Brain microvascular endothelial cell (primary cell): ENCODE results near the gene NIP7.

Experiments used
- DNase-seq: peaks from one replicate; pipeline ENCODE4 v3.0.0-alpha.2; 2020
- H3K27ac ChIP-seq: fragments of 250-450 bp; sonication (Bioruptor Pico); 2 replicates; pipeline ENCODE4 v1.5.1; 2020; ENCODE audit warnings: mild to moderate bottlenecking, moderate library complexity
- H3K27me3 ChIP-seq: fragments of 250-450 bp; sonication (Bioruptor Pico); replicated peaks from 2 replicates; pipeline ENCODE4 v1.5.1; 2020; ENCODE audit warnings: mild to moderate bottlenecking
- H3K36me3 ChIP-seq: fragments of 250-450 bp; sonication (Bioruptor Pico); replicated peaks from 2 replicates; pipeline ENCODE4 v1.5.1; 2020; ENCODE audit warnings: mild to moderate bottlenecking
- H3K4me3 ChIP-seq: 2 replicates; pipeline ENCODE4 v1.5.1; 2011; ENCODE audit warnings: low read depth, mild to moderate bottlenecking, control low read depth, low read length, moderate library complexity
- in situ Hi-C: cut with HindIII; loops from 2 replicates; pipeline ENCODE4 v1.10.0; 2017; ENCODE audit warnings: low sequenced_read_pairs, low pct_ligation_motif_present
- TF ChIP-seq, protein P1 (sequence below): IDR thresholded peaks from 2 replicates; pipeline ENCODE4 v1.5.1; 2011; ENCODE audit warnings: low read depth, mild to moderate bottlenecking, moderate library complexity, low read length, control low read depth, inconsistent platforms; ENCODE audit errors: missing control alignments

Gene NIP7

DNA sequence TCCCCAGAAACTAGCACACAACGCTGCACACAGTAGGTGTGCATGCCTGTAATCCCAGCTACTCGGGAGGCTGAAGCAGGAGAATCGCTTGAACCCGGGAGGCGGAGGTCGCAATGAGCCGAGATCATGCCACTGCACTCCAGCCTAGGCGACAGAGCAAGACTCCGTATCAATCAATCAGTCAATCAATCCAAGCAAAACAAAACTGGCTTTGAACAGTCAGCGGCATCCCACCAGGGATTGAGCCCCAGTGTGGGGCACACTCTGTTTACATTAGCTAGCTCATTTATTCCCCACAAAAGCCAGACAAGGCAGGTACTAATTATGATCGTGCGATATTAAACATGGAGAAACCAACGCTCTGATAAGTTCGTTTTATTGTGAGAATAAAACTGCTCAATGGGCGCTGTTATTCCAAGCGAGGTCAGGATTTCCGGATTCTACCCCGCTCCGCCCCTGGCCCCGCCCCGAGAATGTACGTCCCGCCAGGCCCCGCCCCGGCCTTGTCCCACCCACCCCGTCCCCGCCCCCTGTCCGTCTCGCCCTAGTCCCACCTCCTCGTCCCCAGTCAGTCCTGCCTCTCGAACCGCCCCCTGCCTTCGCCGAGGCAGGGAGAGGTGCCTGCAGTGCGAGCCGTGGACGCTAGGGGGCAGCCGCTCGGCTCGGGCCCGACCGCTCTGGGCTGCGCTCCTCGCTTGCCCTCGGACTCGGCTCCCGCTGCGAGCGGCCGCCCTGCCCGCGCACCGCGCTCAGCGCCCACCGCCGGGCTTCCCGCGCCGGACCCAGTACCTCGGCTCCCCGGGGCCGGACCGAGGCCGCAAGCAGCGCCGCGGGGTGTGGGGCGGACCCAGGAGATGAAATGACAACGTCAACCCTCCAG is 28.7 kb upstream of the NIP7 start, which contains the start of gene VPS4A:
VPS4A (plus strand) TSS at position 698 of the 880 bp plus-strand sequence; CDS start at position 860, 162 bp downstream.
- in situ Hi-C loops: no loop called here
- peak; percentile 93 for DNase-seq
- no peaks in the 10 kb centered on the region for H3K27me3 ChIP-seq
- TF ChIP-seq, protein P1, sequence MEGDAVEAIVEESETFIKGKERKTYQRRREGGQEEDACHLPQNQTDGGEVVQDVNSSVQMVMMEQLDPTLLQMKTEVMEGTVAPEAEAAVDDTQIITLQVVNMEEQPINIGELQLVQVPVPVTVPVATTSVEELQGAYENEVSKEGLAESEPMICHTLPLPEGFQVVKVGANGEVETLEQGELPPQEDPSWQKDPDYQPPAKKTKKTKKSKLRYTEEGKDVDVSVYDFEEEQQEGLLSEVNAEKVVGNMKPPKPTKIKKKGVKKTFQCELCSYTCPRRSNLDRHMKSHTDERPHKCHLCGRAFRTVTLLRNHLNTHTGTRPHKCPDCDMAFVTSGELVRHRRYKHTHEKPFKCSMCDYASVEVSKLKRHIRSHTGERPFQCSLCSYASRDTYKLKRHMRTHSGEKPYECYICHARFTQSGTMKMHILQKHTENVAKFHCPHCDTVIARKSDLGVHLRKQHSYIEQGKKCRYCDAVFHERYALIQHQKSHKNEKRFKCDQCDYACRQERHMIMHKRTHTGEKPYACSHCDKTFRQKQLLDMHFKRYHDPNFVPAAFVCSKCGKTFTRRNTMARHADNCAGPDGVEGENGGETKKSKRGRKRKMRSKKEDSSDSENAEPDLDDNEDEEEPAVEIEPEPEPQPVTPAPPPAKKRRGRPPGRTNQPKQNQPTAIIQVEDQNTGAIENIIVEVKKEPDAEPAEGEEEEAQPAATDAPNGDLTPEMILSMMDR: peak; percentile 81
- peak within 1 kb of the TSS; percentile 68 for H3K27ac ChIP-seq
- H3K36me3 ChIP-seq: peaks cover 8% of the 10 kb centered on the region
- peak within 1 kb of the TSS; percentile 85 for H3K4me3 ChIP-seq

DNA sequence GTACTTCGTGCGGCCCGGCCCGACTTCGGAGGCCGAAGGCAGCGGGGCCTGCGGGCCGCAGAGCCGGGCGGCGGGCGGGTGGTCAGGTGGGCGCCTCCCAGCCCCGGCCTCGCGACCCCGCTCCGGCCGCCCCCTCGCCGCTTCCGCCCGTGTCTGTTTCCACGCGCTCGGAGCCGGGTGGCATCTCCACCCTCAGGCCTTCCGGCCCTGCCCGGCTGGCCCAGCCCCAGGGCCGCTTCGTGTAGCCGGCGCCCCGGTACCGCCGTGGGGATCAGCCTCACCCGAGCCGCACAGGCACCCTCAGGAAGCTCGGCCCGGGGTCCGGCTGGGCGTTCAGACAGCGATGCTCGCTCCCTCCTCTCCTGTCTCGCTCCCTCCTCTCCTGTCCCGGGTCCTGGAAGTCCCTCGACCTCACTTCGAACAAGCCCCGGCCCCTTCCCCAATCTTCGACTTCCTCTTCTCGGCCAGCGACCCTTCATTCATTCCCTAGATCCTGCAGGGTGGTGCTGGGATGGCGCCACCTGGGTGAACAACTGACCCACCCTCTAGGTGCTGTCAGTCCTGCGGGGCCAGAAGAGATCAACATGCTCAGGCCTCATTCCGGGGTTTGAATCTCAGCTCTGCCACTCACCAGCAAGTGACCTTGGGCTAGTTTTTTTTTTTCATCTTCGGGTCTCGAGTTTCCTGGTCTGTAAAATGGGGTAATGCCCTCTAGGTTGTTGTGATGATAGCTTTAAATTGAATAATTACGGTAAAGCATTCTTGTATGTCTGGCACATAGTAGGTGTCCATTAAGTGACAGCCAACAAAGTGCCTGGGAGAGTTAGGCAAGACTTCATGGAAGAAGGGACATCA is 27.8 kb upstream of the NIP7 start:
- no peak for DNase-seq
- TF ChIP-seq, protein P1: peak; percentile 24
- peak overlapping the region; percentile 85 for H3K4me3 ChIP-seq
- in situ Hi-C loops: no loop called here
- peak overlapping the region; percentile 48 for H3K27ac ChIP-seq
- peaks cover 17% of the 10 kb centered on the region for H3K36me3 ChIP-seq
- H3K27me3 ChIP-seq: no peaks in the 10 kb centered on the region

DNA sequence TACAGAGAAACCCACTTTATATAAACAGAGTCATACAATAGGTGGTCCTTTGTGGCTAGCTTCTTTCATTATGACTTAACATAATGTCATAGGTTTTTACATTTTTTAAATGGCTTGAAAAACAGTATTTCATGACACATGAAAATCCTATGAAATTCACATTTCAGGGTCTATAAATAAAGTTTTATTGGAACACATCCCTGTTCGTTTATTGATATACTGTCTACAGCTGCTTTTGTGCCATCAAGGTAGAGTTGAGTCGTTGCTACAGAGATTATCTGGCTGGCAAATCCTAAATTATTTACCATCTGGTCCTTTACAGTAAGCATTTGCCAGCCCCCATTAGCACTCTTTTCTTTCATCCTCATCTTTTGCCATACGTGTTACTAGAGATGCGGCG is 26.1 kb upstream of the NIP7 start:
- peaks cover 29% of the 10 kb centered on the region for H3K36me3 ChIP-seq
- no peak overlapping the region for H3K4me3 ChIP-seq
- H3K27ac ChIP-seq: no peak overlapping the region
- TF ChIP-seq, protein P1: no peak
- H3K27me3 ChIP-seq: no peaks in the 10 kb centered on the region
- in situ Hi-C loops: no loop called here
- DNase-seq: no peak

DNA sequence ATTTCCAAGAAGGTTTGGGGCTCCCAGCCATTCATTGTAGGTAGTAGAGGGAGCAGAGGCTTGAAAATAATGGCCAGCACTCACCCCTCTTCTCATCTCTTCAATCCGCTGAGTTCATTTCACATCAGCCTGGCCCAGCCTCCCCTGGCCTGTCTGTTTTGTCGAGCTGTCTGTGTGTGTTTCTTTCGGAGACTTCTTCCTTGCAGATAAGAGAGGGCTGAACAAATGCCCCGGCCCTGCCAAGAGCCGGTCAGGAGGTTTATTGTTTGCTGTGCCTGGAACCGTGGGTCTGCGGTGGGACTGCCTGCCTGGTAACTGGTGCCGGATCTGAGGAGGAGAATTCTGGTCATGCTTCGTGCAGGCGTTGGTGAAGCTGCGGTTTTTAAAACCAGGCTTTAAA is 25.0 kb upstream of the NIP7 start:
- TF ChIP-seq, protein P1: no peak
- Histone ChIP-seq H3K36me3 (peaks cover 39% of the 10 kb centered on the region), H3K27ac (no peak overlapping the region)

DNA sequence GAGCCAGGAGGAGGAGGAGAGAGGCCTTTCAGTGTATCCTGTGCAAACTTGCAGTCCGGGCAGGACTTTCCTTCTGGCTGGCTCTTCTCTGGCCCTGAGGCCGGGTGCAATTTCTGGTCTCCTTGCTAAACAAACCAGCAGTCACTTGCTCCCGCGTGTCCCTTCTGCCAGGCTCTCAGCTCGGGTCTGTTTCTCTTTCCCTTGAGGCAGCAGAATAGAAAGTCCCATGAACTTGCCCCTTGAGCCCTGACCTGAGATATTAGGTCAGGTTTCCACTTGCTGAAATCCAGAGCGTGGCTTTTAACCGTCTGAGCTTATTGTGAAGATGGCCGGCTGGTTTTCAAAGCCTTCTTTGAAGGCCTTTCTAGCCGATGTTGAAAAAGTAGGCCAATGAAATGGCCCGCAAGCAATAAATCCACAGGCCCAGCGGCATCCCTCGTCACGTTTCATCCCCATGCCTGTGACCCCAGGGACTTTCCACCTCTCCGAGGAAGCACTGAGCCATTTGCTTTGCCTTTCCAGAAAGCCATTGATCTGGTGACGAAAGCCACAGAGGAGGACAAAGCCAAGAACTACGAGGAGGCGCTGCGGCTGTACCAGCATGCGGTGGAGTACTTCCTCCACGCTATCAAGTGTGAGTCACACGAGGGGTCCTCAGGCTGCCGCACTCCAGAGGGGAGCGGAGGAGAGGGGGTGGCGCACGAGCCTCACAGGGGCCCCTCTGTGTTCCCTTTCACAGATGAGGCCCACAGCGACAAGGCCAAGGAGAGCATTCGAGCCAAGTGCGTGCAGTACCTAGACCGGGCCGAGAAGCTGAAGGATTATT is 23.9 kb upstream of the NIP7 start:
- Histone ChIP-seq H3K27ac (no peak overlapping the region), H3K4me3 (no peak overlapping the region), H3K36me3 (peaks cover 51% of the 10 kb centered on the region), H3K27me3 (no peaks in the 10 kb centered on the region)
- in situ Hi-C loops: no loop called here
- TF ChIP-seq, protein P1: no peak
- no peak for DNase-seq

More for the DNA sequence above, 25.0 kb upstream of the NIP7 start:
- no peak overlapping the region for H3K4me3 ChIP-seq
- no peak for DNase-seq
- in situ Hi-C loops: no loop called here
- H3K27me3 ChIP-seq: no peaks in the 10 kb centered on the region
